HepG2 (cell line): Measurements from ENCODE around the gene ZNF341. TPM values are rescaled to one million over a fixed set of nuclear protein-coding genes. Genes with fewer than 3 reads are reported as not detected.

Experiments
- BATF2 ChIP-seq: sonication (generic); formaldehyde crosslinking; IDR thresholded peaks from 2 replicates; pipeline ENCODE4 v1.8.0; 2022; ENCODE audit warnings: mild to moderate bottlenecking, missing genetic modification reagents, moderate library complexity
- CCAR2 ChIP-seq: fragments of 200-400 bp; formaldehyde crosslinking; optimal IDR thresholded peaks from 2 replicates; pipeline ENCODE3; 2018; ENCODE audit warnings: low read depth, mild to moderate bottlenecking, low read length, moderate library complexity
- ETV5 ChIP-seq: IDR thresholded peaks from 2 replicates; pipeline ENCODE4 v1.6.1; 2018; ENCODE audit warnings: missing biosample characterization, missing genetic modification reagents, inconsistent platforms, borderline replicate concordance
- HES4 ChIP-seq: sonication (generic); formaldehyde crosslinking; IDR thresholded peaks from 2 replicates; pipeline ENCODE4 v1.9.0; 2021; ENCODE audit warnings: mild to moderate bottlenecking, missing genetic modification reagents, borderline replicate concordance
- NAIF1 ChIP-seq: sonication (generic); formaldehyde crosslinking; IDR thresholded peaks from 2 replicates; pipeline ENCODE4 v1.5.0; 2020; ENCODE audit warnings: mild to moderate bottlenecking, missing genetic modification reagents, borderline replicate concordance
- REPIN1 ChIP-seq: sonication (generic); formaldehyde crosslinking; IDR thresholded peaks from 2 replicates; pipeline ENCODE4 v1.8.0; 2022; ENCODE audit warnings: missing genetic modification reagents, low read depth, mild to moderate bottlenecking, borderline replicate concordance
- SKIL ChIP-seq: sonication (generic); formaldehyde crosslinking; IDR thresholded peaks from 2 replicates; pipeline ENCODE4 v1.8.0; 2022; ENCODE audit warnings: missing genetic modification reagents, mild to moderate bottlenecking, moderate library complexity, borderline replicate concordance
- TCF7 ChIP-seq: sonication (generic); IDR thresholded peaks from 2 replicates; pipeline ENCODE4 v1.6.1; 2016; ENCODE audit warnings: antibody characterized with exemption, low read depth
- ZBTB43 ChIP-seq: sonication (generic); formaldehyde crosslinking; conservative IDR thresholded peaks from 2 replicates; pipeline ENCODE4 v1.4.0; 2020; ENCODE audit warnings: missing genetic modification reagents
- ZFAT ChIP-seq: sonication (generic); formaldehyde crosslinking; conservative IDR thresholded peaks from 2 replicates; pipeline ENCODE4 v1.8.1; 2023; ENCODE audit warnings: missing genetic modification reagents, inconsistent platforms
- ZFP82 ChIP-seq: sonication (generic); formaldehyde crosslinking; IDR thresholded peaks from 2 replicates; pipeline ENCODE4 v1.5.1; 2020; ENCODE audit warnings: mild to moderate bottlenecking, missing genetic modification reagents, borderline replicate concordance
- ZNF142 ChIP-seq: sonication (generic); formaldehyde crosslinking; IDR thresholded peaks from 2 replicates; pipeline ENCODE4 v1.4.0; 2020; ENCODE audit warnings: missing genetic modification reagents
- ZNF263 ChIP-seq: sonication (generic); formaldehyde crosslinking; IDR thresholded peaks from 2 replicates; pipeline ENCODE4 v1.4.0; 2020; ENCODE audit warnings: missing genetic modification reagents
- ZNF772 ChIP-seq: sonication (generic); formaldehyde crosslinking; IDR thresholded peaks from 2 replicates; pipeline ENCODE4 v1.5.0; 2020; ENCODE audit warnings: mild to moderate bottlenecking, missing genetic modification reagents
- polyA plus RNA-seq, 8 experiments: library from polyadenylated mRNA; depleted of rRNA in 3 of 8; stranded (reverse) in 7 of 8; unstranded in 1 of 8; fragments of >200 nt; fragmentation: Illumina TruSeq in 4 of 8; extraction: Trizol in 4 of 8; gene quantifications; 2 replicates each; pipeline versions ENCODE4 v1.2.1 to v1.2.3, GENCODE V29; 2011 to 2016; ENCODE audit warnings: low read depth in 4 of 8, missing spikeins in 1 of 8, mixed read lengths in 1 of 8; ENCODE audit not compliant: insufficient read depth in 1 of 8
- total RNA-seq, 5 experiments: library from RNA; depleted of rRNA; stranded (reverse); fragments of >200 nt; fragmentation: Illumina TruSeq; extraction: Trizol; gene quantifications; 2 replicates each; pipeline ENCODE4 v1.2.3, GENCODE V29; 2016; ENCODE audit warnings: low read depth in 1 of 5
- TF ChIP-seq, protein P1 (sequence below): sonication (generic); formaldehyde crosslinking; IDR thresholded peaks from 2 replicates; pipeline ENCODE4 v1.8.0; 2022; ENCODE audit warnings: mild to moderate bottlenecking, missing genetic modification reagents; ENCODE audit not compliant: insufficient replicate concordance
- TF ChIP-seq, protein P2 (sequence below): sonication (generic); formaldehyde crosslinking; IDR thresholded peaks from 2 replicates; pipeline ENCODE4 v1.4.0; 2020; ENCODE audit warnings: missing genetic modification reagents

Gene ZNF341
- total and polyA plus RNA-seq, 2 of the 13 experiments (the other 11 are each of a cell fraction or from before 2014, with no cell fraction given), result 1.1 to 2.2 TPM

GRCh38 chr20:33731693-33732165 lies at the start of gene ZNF341 (continued):
- peak; percentile 61; the same call in 1 of the 2 replicates for TF ChIP-seq BATF2 (CRISPR knock-in tag)
- TF ChIP-seq ZBTB43 (CRISPR knock-in tag), result no peak
- peak; percentile 31; the same call in 1 of the 2 replicates for TF ChIP-seq ETV5 (CRISPR knock-in tag)
- no peak for TF ChIP-seq ZNF142 (CRISPR knock-in tag)
- no peak for TF ChIP-seq CCAR2
- no peak; the same call in 1 of the 2 replicates for TF ChIP-seq REPIN1 (CRISPR knock-in tag)
- TF ChIP-seq ZNF772 (CRISPR knock-in tag), result no peak
- TF ChIP-seq, protein P1, sequence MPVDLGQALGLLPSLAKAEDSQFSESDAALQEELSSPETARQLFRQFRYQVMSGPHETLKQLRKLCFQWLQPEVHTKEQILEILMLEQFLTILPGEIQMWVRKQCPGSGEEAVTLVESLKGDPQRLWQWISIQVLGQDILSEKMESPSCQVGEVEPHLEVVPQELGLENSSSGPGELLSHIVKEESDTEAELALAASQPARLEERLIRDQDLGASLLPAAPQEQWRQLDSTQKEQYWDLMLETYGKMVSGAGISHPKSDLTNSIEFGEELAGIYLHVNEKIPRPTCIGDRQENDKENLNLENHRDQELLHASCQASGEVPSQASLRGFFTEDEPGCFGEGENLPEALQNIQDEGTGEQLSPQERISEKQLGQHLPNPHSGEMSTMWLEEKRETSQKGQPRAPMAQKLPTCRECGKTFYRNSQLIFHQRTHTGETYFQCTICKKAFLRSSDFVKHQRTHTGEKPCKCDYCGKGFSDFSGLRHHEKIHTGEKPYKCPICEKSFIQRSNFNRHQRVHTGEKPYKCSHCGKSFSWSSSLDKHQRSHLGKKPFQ (CRISPR knock-in tag), result no peak
- TF ChIP-seq, protein P2, sequence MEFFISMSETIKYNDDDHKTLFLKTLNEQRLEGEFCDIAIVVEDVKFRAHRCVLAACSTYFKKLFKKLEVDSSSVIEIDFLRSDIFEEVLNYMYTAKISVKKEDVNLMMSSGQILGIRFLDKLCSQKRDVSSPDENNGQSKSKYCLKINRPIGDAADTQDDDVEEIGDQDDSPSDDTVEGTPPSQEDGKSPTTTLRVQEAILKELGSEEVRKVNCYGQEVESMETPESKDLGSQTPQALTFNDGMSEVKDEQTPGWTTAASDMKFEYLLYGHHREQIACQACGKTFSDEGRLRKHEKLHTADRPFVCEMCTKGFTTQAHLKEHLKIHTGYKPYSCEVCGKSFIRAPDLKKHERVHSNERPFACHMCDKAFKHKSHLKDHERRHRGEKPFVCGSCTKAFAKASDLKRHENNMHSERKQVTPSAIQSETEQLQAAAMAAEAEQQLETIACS (CRISPR knock-in tag), result 0 out of 2 replicates have a peak, but pooled peaks have one; percentile 39
- TF ChIP-seq HES4, result no peak
- no peak for TF ChIP-seq NAIF1 (CRISPR knock-in tag)
- no peak for TF ChIP-seq ZFP82 (CRISPR knock-in tag)
- no peak for TF ChIP-seq ZFAT (CRISPR knock-in tag)
- peak; percentile 68 for TF ChIP-seq SKIL (CRISPR knock-in tag)
- TF ChIP-seq ZNF263 (CRISPR knock-in tag), result no peak; the same call in 1 of the 2 replicates
- TF ChIP-seq TCF7, result no peak
